GM19239 (cell line): ENCODE measurements around the gene TGFA.

Experiments used
- DNase-seq: peaks from one replicate; pipeline ENCODE4 v3.0.0; 2011; ENCODE audit warnings: low spot score; ENCODE audit not compliant: insufficient read length
- FAIRE-seq: peaks from 2 replicates; lab custom pipeline; 2011; peaks lifted over from hg19 to GRCh38; lab: Jason Lieb, UNC

TGFA gene

GRCh38 chr2:70527447-70528080, 26.1 kb downstream of the TGFA start:
- DNase-seq (no peak), FAIRE-seq (no peak)

- DNase-seq (no peak), FAIRE-seq (no peak)
These were observed 27.5 kb downstream of the TGFA start for GRCh38 chr2:70526126-70526525.

GRCh38 chr2:70525032-70525431, 28.6 kb downstream of the TGFA start:
- FAIRE-seq (no peak), DNase-seq (no peak)

GRCh38 chr2:70523996-70524965, 29.3 kb downstream of the TGFA start:
- DNase-seq (no peak), FAIRE-seq (no peak)

- FAIRE-seq (no peak), DNase-seq (no peak)
These were observed 30.0 kb downstream of the TGFA start for GRCh38 chr2:70523672-70523995.

GRCh38 chr2:70522627-70523026, 31.0 kb downstream of the TGFA start:
- DNase-seq (no peak), FAIRE-seq (no peak)

- FAIRE-seq (no peak), DNase-seq (no peak)
These were observed 32.8 kb downstream of the TGFA start for GRCh38 chr2:70520825-70521224.

GRCh38 chr2:70519453-70519852, 34.2 kb downstream of the TGFA start:
- FAIRE-seq: no peak
- DNase-seq: no peak

- DNase-seq: no peak
- FAIRE-seq: no peak
These were observed 35.1 kb downstream of the TGFA start for GRCh38 chr2:70518557-70518956.

GRCh38 chr2:70517804-70518203, 35.8 kb downstream of the TGFA start:
- DNase-seq: no peak
- FAIRE-seq: no peak

- FAIRE-seq: no peak
- peak; percentile 41 for DNase-seq
These were observed 37.0 kb downstream of the TGFA start for GRCh38 chr2:70516596-70516995.

- DNase-seq (no peak), FAIRE-seq (no peak)
These were observed 37.7 kb downstream of the TGFA start for GRCh38 chr2:70515938-70516337.

- no peak for DNase-seq
- no peak for FAIRE-seq
These were observed 39.0 kb downstream of the TGFA start for GRCh38 chr2:70514612-70515055.

GRCh38 chr2:70513738-70514137, 39.9 kb downstream of the TGFA start:
- DNase-seq (no peak), FAIRE-seq (no peak)

GRCh38 chr2:70511971-70512729, 41.5 kb downstream of the TGFA start:
- no peak for DNase-seq
- no peak for FAIRE-seq

GRCh38 chr2:70510313-70510712, 43.3 kb downstream of the TGFA start:
- DNase-seq (no peak), FAIRE-seq (no peak)

- no peak for FAIRE-seq
- no peak for DNase-seq
These were observed 44.1 kb downstream of the TGFA start for GRCh38 chr2:70509565-70509964.

- FAIRE-seq (no peak), DNase-seq (no peak)
These were observed 44.7 kb downstream of the TGFA start for GRCh38 chr2:70508711-70509462.

GRCh38 chr2:70505613-70506391, 47.8 kb downstream of the TGFA start:
- no peak for DNase-seq
- no peak for FAIRE-seq
